ENCODE measurements around the gene SOX14.

The SOX14 gene

GRCh38 chr3:137768361-137769321 lies 4.5 kb downstream of the SOX14 start:
- DNase-seq = no peak

DNA sequence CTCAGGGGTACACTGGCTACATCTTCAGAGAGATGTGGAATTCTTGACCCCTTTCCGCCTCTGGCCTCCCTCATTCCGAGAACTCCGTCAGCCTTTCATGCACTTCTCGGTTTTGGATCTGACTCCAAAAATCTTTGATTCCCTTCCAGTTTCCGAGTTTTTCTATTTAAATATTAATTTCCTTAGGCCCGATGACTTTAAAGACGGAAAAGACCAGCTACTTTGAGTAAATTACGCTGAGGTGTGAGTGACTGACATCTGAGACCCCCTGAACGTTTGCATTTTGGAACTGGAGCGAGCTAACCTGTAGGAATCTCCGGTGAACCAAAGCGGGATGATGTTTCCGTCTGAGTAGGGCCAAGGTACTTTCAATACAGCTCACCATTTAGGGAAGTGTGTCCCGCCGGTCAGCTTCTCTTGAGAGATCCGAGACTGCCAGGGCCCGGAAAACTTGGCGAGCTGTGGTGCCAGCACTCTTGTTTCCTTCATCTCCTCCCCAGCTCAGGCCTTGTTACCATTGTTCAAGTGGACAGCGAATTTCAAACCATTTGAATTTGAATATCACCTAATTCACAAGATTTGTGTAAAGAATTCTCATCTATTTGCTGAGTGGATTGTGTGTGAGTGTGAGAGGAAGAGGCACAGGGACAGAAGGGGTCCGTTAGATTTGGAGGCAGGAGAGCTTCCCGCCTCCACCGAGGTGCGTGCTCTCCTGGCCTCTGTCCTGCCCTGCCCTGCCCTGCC lies 5.4 kb downstream of the SOX14 start:
- DNase-seq = no peak

DNA sequence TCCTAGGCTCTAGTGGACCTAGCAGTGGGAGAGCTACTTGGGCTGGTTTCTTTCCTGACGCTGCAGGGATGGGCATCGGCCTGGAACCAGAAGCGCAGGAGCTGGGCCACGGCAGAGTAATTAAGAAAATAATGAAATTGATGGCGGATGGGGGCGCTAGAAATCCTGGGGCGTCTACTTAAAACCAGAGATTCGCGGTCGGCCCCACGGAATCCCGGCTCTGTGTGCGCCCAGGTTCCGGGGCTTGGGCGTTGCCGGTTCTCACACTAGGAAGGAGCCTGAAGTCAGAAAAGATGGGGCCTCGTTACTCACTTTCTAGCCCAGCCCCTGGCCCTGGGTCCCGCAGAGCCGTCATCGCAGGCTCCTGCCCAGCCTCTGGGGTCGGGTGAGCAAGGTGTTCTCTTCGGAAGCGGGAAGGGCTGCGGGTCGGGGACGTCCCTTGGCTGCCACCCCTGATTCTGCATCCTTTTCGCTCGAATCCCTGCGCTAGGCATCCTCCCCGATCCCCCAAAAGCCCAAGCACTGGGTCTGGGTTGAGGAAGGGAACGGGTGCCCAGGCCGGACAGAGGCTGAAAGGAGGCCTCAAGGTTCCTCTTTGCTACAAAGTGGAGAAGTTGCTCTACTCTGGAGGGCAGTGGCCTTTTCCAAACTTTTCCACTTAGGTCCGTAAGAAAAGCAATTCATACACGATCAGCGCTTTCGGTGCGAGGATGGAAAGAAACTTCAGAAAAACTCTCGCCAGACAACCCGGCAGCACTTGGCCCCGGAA lies 6.1 kb downstream of the SOX14 start:
- no peak for DNase-seq

DNA sequence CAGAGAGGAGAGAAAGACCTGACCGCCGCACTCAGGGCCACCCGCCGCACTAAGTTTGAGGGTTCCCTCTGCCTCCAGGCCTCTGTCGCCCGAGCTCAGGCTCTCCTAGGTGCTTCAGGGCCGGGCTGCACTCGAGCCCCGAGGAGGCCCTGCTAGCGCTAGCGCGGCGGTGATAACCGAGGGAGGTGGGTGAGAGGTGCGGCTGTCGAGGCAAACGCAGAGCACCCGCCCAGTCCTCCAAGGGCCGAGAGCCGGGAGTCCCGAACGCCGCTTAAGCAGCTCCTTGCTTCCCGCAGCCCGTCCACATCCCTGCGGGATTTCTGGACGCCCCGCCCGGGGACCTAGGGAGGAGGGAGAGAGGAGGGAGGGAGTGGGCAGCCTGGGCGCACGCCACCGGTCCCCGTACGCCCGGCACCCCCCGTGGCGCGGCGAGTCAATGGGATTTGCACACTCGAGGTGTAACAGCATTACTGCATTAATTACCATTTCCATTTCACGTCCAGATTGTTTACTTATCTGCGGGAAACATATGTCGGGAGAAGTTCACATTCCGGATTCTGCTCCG lies 6.8 kb downstream of the SOX14 start:
- no peak for DNase-seq

GRCh38 chr3:137771401-137772213 lies 7.5 kb downstream of the SOX14 start:
- no peak for DNase-seq

DNA sequence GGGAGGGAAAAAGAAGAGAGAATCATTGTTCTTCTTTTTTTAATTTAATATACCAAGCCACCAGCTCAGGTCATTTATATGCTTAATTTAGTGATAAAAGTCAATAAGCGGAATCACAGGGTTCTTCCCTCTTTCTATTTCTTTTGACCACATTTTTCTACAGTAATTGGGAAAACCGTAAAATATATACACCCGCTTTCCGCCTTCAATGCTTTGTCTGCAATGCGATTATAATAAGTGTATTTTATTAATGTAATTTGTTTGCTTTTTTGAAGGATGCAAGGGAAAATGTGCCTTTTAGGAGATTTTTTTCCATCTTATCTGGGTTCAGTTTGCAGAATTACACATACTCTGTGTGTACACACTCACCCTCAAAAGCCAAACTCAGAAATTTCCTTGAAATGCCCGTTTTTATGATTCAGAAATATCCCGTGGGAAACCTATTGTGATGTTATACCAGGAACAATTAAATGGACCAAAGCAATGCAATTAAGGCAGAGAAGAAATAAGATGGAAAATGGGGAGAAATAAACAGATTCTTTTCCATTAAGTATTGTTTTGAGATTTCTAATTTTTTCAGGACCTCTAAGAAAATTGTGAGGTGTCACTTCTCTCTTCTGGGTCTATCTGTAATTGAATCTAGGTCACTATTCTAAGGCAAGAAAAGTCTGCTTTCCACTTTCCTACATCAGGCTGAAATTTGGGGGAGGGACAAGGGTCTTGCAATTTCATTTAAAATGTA lies 8.3 kb downstream of the SOX14 start:
- no peak for DNase-seq

- no peak for DNase-seq
These were observed 14.8 kb downstream of the SOX14 start for GRCh38 chr3:137778941-137779340.

DNA sequence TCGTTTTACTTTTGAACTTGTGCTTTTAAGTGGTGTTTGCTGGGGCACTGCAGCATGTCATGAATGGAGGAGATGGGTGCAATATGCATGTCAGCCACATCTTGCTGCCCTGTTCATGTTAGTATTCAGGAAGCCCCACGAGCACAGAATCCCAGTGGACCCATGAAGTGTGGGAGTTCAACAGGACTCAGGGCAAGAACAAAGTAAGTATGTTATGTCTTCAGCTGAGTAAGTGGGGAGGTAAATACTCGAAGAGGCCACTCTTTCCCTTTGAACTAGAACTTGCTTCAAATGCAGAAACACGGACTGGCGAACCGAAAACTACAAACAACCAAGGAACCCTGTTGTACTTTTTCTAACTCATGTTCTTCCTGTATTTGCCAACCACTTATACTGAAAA lies 23.4 kb downstream of the SOX14 start:
- DNase-seq = no peak

DNA sequence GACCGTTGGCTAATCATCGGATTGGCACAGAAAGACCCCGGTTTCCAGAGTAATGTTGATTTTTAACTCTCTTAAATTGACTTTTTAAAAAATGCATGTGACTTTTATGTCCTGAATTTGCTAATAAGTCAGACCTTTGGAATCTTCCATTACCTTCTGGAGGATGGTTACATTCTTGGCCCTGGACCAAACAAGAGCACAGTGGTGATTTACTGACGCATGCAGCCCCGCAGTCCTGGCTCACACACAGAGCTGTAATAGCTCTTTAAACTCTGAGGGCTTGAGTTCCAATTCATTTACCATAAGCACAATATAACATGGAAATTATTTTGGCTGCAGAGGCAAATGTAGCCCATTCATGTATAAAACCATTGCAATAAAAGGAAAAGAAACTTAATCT lies 25.1 kb downstream of the SOX14 start:
- DNase-seq = no peak

- no peak for DNase-seq
These were observed 28.6 kb downstream of the SOX14 start for GRCh38 chr3:137792626-137793271.

DNA sequence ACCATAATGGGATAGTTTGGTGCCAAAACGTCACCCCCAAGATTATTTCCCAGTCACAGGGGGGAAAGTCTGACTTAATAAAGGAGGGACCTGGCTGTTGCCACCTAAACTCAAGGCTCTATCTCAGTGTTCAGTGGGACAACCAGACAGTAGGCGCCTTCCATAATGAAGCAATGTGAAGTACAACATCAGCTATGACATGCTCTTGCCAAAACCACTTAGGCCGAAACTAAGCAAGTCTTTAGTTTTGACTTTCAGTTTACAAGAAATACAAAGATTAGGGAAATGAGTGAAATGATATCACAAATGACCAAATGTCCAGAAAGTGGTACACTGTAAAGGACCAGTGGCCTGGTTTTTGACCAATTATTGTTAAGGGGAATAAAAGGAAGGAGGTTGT lies 32.9 kb downstream of the SOX14 start:
- DNase-seq = no peak

DNA sequence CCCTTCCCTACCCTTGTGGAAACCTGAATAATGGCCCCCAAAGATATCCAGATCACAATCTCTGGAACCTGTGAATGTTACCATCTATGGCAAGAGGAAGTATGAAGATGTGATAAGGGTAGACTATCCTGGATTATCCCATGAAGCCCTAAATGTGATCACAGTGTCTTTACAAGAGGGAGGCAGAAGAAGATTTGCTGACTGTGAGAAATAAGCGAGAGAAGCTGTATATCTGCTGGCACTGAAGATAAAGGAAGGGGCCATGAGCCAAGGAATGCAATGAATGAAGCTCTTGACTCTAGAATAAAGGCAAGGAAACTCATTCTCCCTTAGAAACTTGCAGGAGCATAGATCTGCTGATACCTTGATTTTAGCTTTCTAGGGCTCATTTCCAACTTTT lies 39.1 kb downstream of the SOX14 start:
- no peak for DNase-seq

DNA sequence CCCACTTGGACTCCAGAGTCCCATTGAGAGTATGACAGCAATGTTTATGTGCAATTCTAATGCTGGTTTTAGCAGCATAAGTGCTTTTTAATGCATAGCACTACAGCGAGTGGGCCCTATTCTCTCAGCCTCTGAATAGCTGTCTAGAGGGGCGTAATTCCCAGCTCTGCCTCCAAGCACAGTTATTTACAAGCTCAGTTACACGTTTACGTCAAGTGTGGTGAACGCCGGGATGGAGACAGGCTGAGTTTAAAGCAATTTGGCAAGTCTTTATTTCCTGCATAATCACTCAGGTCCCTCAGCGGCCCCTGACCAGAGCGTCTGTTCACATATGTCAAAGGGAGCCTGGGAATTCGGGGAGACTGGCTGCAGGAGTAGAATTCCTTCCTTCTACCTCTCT lies 43.9 kb downstream of the SOX14 start:
- no peak for DNase-seq

GRCh38 chr3:137809509-137809908 lies 45.4 kb downstream of the SOX14 start:
- no peak for DNase-seq

DNA sequence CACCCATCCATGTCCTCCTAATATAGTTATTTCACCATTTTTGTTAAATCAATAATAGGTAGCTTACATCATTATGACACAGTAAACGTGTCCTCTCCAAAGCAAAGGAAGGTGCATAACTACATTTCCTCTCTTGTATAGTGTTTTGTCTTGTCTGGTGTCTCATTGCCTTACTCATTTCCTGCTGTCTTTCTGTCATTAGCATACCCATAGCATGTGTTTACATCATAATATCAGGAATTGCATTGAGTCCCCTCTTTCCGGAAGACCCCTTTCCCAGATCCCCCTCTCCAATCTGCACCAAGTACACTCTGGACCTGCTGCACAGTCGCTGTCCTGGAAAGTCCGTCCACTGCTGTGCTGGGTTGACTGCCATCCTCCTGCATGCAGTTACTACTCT lies 47.9 kb downstream of the SOX14 start:
- DNase-seq = no peak

DNA sequence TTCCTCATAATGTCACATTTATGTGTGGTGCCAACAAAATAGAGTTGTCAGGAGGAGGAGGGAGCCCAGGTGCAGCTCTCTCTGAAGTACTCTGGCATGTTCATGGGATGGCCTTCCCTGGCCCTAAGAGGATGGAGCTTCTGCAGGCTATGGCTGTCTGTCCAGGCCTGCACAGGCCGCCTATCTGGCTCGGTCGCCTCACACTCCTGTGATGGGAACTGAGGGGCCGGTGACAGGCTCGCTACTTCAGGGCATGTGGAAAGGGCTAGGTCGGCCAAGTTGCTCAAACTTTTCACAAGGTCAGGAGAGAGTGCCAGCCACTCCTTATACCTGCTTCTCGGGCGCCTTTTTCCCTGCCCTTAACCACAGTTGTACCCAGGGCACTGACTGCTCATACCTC lies 51.1 kb downstream of the SOX14 start:
- DNase-seq = no peak

Measured in activated naive CD4-positive, alpha-beta T cell treated with Interleukin-2 at 50 U/mL for 16 hours (primary cell).